HEK293T (cell line): ENCODE results near the gene TAF1B.

Source experiments
- CTCF ChIA-PET: fragments of 350-600 bp; formaldehyde crosslinking; extraction: SDS; loops from one replicate; lab custom pipeline; 2021; ENCODE audit warnings: antibody characterized with exemption, inconsistent platforms; lab: Yijun Ruan, JAX
- POLR2A ChIA-PET: fragments of 350-600 bp; formaldehyde crosslinking; extraction: SDS; loops from one replicate; lab custom pipeline; 2020; ENCODE audit warnings: antibody characterized with exemption, inconsistent platforms; lab: Yijun Ruan, JAX
- DNase-seq: peaks from one replicate; pipeline ENCODE4 v3.0.0; 2012; ENCODE audit warnings: mixed read lengths; ENCODE audit errors: extremely low spot score
- ARNT ChIP-seq: fragments of 450-650 bp; IDR thresholded peaks from 2 replicates; pipeline ENCODE4 v1.6.1; 2017; ENCODE audit warnings: mild to moderate bottlenecking
- BHLHE40 ChIP-seq: fragments of 450-650 bp; IDR thresholded peaks from 2 replicates; pipeline ENCODE4 v1.6.1; 2016; ENCODE audit warnings: mild to moderate bottlenecking, moderate library complexity, borderline replicate concordance
- CTBP1 ChIP-seq: fragments of 450-650 bp; IDR thresholded peaks from 2 replicates; pipeline ENCODE4 v1.6.1; 2016; ENCODE audit warnings: borderline replicate concordance
- ELF4 ChIP-seq: fragments of 450-650 bp; IDR thresholded peaks from 2 replicates; pipeline ENCODE4 v1.6.1; 2017; ENCODE audit warnings: antibody characterized with exemption
- FOXA1 ChIP-seq: fragments of 450-650 bp; IDR thresholded peaks from 2 replicates; pipeline ENCODE4 v1.6.1; 2016; ENCODE audit warnings: mild to moderate bottlenecking
- FOXK2 ChIP-seq: fragments of 450-650 bp; IDR thresholded peaks from 2 replicates; pipeline ENCODE4 v1.6.1; 2016; ENCODE audit warnings: mild to moderate bottlenecking
- FOXM1 ChIP-seq: fragments of 450-650 bp; IDR thresholded peaks from 2 replicates; pipeline ENCODE4 v1.6.1; 2017; ENCODE audit warnings: mild to moderate bottlenecking, borderline replicate concordance
- HDGF ChIP-seq: fragments of 450-650 bp; IDR thresholded peaks from 2 replicates; pipeline ENCODE4 v1.6.1; 2017; ENCODE audit warnings: antibody characterized with exemption, borderline replicate concordance
- L3MBTL2 ChIP-seq: fragments of 450-650 bp; conservative IDR thresholded peaks from 2 replicates; pipeline ENCODE4 v1.6.1; 2016; ENCODE audit warnings: mild to moderate bottlenecking
- LEF1 ChIP-seq: fragments of 450-650 bp; IDR thresholded peaks from 2 replicates; pipeline ENCODE4 v1.6.1; 2017; ENCODE audit warnings: mild to moderate bottlenecking, borderline replicate concordance
- NFRKB ChIP-seq: fragments of 450-650 bp; IDR thresholded peaks from 2 replicates; pipeline ENCODE4 v1.6.1; 2016; ENCODE audit warnings: mild to moderate bottlenecking, moderate library complexity
- PKNOX1 ChIP-seq: fragments of 450-650 bp; IDR thresholded peaks from 2 replicates; pipeline ENCODE4 v1.6.1; 2016
- SP1 ChIP-seq: fragments of 450-650 bp; IDR thresholded peaks from 2 replicates; pipeline ENCODE4 v1.6.1; 2017
- SUZ12 ChIP-seq: fragments of 450-650 bp; IDR thresholded peaks from 2 replicates; pipeline ENCODE4 v1.6.1; 2016; ENCODE audit warnings: mild to moderate bottlenecking
- TARDBP ChIP-seq: fragments of 450-650 bp; IDR thresholded peaks from 2 replicates; pipeline ENCODE4 v1.6.1; 2016
- ZNF384 ChIP-seq: fragments of 450-650 bp; IDR thresholded peaks from 2 replicates; pipeline ENCODE4 v1.6.1; 2016

TAF1B gene

GRCh38 chr2:9944330-9944758, 101.1 kb downstream of the TAF1B start:
- DNase-seq, result no peak
- POLR2A ChIA-PET, result interaction anchor here (1.3 kb wide), 1 partner anchor 101 kb away, joined by 4 read pairs; the partner anchor contains the start of gene TAF1B
- TF ChIP-seq SP1 (no peak), L3MBTL2 (no peak), CTBP1 (no peak), FOXA1 (no peak), ELF4 (no peak), ARNT (no peak), TARDBP (no peak), ZNF384 (no peak), HDGF (no peak), BHLHE40 (no peak), LEF1 (no peak), NFRKB (no peak), FOXM1 (no peak), PKNOX1 (no peak), FOXK2 (no peak), SUZ12 (no peak)
- CTCF ChIA-PET, result interaction anchor here (0.6 kb wide), 1 partner anchor 93 kb away, joined by 3 read pairs; no protein-coding TSS in a partner anchor

GRCh38 chr2:9945596-9945995, 102.3 kb downstream of the TAF1B start:
- no peak for TF ChIP-seq FOXA1
- TF ChIP-seq TARDBP, result no peak
- TF ChIP-seq PKNOX1, result no peak
- TF ChIP-seq HDGF, result no peak
- TF ChIP-seq SUZ12, result no peak
- TF ChIP-seq FOXM1, result no peak
- no peak for TF ChIP-seq CTBP1
- no peak for TF ChIP-seq ZNF384
- TF ChIP-seq ELF4, result no peak
- no peak for TF ChIP-seq L3MBTL2
- TF ChIP-seq ARNT, result no peak
- no peak for TF ChIP-seq SP1
- no peak for TF ChIP-seq NFRKB
- TF ChIP-seq FOXK2, result no peak
- no peak for TF ChIP-seq BHLHE40
- TF ChIP-seq LEF1, result no peak
- ChIA-PET POLR2A (interaction anchor here (1.3 kb wide), 1 partner anchor 103 kb away, joined by 4 read pairs; the partner anchor contains the start of gene TAF1B), CTCF (no interaction called here)
- DNase-seq, result no peak

GRCh38 chr2:9946076-9946475, 102.8 kb downstream of the TAF1B start:
- POLR2A ChIA-PET, result no interaction called here

GRCh38 chr2:9946818-9947217, 103.5 kb downstream of the TAF1B start:
- TF ChIP-seq FOXA1 (no peak), L3MBTL2 (no peak), HDGF (no peak), FOXK2 (no peak), BHLHE40 (no peak), FOXM1 (no peak), ELF4 (no peak), LEF1 (no peak), SP1 (no peak), ZNF384 (no peak), ARNT (no peak), TARDBP (no peak), PKNOX1 (no peak), SUZ12 (no peak), NFRKB (no peak), CTBP1 (no peak)
- ChIA-PET POLR2A (no interaction called here), CTCF (interaction anchor here (1.1 kb wide), 1 partner anchor 37 kb away, joined by 3 read pairs; no protein-coding TSS in a partner anchor)
- no peak for DNase-seq

More at GRCh38 chr2:9946076-9946475, 102.8 kb downstream of the TAF1B start:
- TF ChIP-seq NFRKB (no peak), LEF1 (no peak), FOXA1 (no peak), CTBP1 (no peak), ARNT (no peak), FOXM1 (no peak), ELF4 (no peak), TARDBP (no peak), FOXK2 (no peak), L3MBTL2 (no peak), BHLHE40 (no peak), SP1 (no peak), PKNOX1 (no peak), SUZ12 (no peak), ZNF384 (no peak), HDGF (no peak)
- DNase-seq, result no peak
- CTCF ChIA-PET, result interaction anchor here (1.1 kb wide), 1 partner anchor 38 kb away, joined by 3 read pairs; no protein-coding TSS in a partner anchor

- ChIA-PET CTCF (no interaction called here), POLR2A (interaction anchor here (1.1 kb wide), 1 partner anchor 106 kb away, joined by 4 read pairs; the partner anchor contains the start of gene TAF1B)
- DNase-seq, result no peak
- TF ChIP-seq L3MBTL2 (no peak), ZNF384 (no peak), CTBP1 (no peak), ELF4 (no peak)
These were observed 105.4 kb downstream of the TAF1B start for GRCh38 chr2:9948721-9949120.
